ENCODE data around the gene MRPL9. TPM values are rescaled to one million over a fixed set of nuclear protein-coding genes. Genes with fewer than 3 reads are reported as not detected.
A peak's percentile ranks its signal among the peaks of the same experiment; 100 is the strongest.
"Not testable (repeated sequence)": the region's sequence is repeated elsewhere in the genome, so short reads cannot be mapped to it uniquely, and the experiment has no call there.

The MRPL9 gene
- total RNA-seq, 1 experiment from 2014 or later: 171 TPM

DNA sequence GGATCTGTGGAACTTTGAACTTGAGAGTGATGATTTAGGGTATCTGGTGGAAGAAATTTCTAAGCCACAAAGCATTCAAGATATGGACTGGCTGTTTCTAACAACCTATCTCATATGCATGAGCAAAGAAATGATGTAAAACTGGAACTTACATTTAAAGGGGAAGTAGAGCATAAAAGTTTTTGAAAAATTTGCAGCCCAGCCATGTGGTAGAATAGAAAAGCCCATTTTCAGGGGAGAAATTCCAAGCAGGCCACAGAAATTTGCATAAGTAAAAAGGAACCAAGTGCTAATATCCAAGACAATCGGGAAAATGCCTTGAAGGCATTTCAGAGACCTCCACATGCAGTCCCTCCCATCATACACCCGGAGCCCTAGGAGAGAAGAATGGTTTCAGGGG lies 26.3 kb downstream of the MRPL9 start:
- H3K4me1 ChIP-seq (replicated peaks): no peaks in the 10 kb centered on the region
- no peak for DNase-seq (ENCODE audit: low read depth in 1 of 2, low spot score in 2 of 2)
- no peaks in the 10 kb centered on the region for H3K36me3 ChIP-seq
- no peak overlapping the region for H3K27ac ChIP-seq
- H3K4me3 ChIP-seq: no peak overlapping the region
- H3K27me3 ChIP-seq (replicated peaks): no peaks in the 10 kb centered on the region
- H3K9me3 ChIP-seq (replicated peaks): peaks cover 4% of the 10 kb centered on the region; the same call in 1 of the 2 replicates

DNA sequence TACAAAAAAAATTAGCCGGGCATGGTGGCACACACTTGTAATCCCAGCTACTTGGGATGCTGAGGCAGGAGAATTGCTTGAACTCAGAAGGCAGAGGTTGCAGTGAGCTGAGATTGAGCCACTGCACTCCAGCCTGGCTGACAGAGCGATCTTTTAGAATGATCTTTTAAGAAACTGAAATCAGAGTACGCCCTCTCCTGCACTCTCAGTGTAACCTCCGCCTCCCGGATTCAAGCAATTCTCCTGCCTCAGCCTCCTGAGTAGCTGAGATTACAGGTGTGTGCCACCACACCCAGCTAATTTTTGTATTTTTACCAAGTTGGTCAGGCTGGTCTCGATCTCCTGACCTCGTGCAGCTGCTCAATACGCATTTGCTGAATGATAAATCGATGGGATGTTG lies 29.3 kb downstream of the MRPL9 start:
- not testable (repeated sequence) for H3K27ac ChIP-seq; H3K27me3 ChIP-seq (replicated peaks); DNase-seq (ENCODE audit: low read depth in 1 of 2, low spot score in 2 of 2); H3K36me3 ChIP-seq; H3K4me1 ChIP-seq (replicated peaks); H3K4me3 ChIP-seq; H3K9me3 ChIP-seq (replicated peaks)

DNA sequence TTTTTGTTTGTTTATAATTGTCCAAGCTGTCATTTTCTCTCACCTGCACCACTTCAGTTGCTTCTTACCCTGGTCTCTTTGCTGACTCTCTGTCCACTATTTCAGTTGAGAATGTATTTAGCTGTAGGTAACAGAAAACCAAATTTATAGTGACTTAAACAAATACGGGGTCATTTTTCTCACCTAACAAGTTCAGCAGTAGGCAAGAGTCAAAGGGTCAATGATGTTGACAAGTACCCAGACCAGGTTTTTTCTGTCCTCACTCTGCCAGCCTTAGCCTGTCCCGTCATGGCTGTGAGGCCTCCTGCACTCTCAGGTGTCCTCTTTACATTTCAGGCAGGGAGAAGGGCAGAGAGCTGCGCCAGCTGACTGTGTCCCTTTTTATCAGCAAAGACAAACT lies 30.2 kb downstream of the MRPL9 start:
- Histone ChIP-seq H3K4me1 (replicated peaks) (no peaks in the 10 kb centered on the region), H3K27ac (no peak overlapping the region), H3K9me3 (replicated peaks) (peaks cover 4% of the 10 kb centered on the region; the same call in 1 of the 2 replicates), H3K4me3 (no peak overlapping the region), H3K27me3 (replicated peaks) (no peaks in the 10 kb centered on the region), H3K36me3 (no peaks in the 10 kb centered on the region)
- no peak for DNase-seq (ENCODE audit: low read depth in 1 of 2, low spot score in 2 of 2)

GRCh38 chr1:151729966-151730291 lies 33.4 kb downstream of the MRPL9 start:
- H3K27me3 ChIP-seq (replicated peaks): 0 out of 2 replicates have a peak, but pooled peaks cover 4% of the 10 kb centered on the region
- H3K4me3 ChIP-seq: no peak overlapping the region
- no peaks in the 10 kb centered on the region for H3K9me3 ChIP-seq (replicated peaks)
- no peak overlapping the region for H3K27ac ChIP-seq
- no peaks in the 10 kb centered on the region for H3K36me3 ChIP-seq
- no peaks in the 10 kb centered on the region for H3K4me1 ChIP-seq (replicated peaks)
- no peak for DNase-seq (ENCODE audit: low read depth in 1 of 2, low spot score in 2 of 2)

- H3K27ac ChIP-seq: no peak overlapping the region
- H3K4me3 ChIP-seq: no peak overlapping the region
- no peaks in the 10 kb centered on the region for H3K4me1 ChIP-seq (replicated peaks)
- no peaks in the 10 kb centered on the region for H3K9me3 ChIP-seq (replicated peaks)
- H3K27me3 ChIP-seq (replicated peaks): 0 out of 2 replicates have a peak, but pooled peaks cover 4% of the 10 kb centered on the region
- no peaks in the 10 kb centered on the region for H3K36me3 ChIP-seq
- no peak for DNase-seq (ENCODE audit: low read depth in 1 of 2, low spot score in 2 of 2)
These were observed 33.9 kb downstream of the MRPL9 start for GRCh38 chr1:151729157-151729965.

- Histone ChIP-seq H3K9me3 (replicated peaks) (no peaks in the 10 kb centered on the region), H3K27me3 (replicated peaks) (0 out of 2 replicates have a peak, but pooled peaks cover 4% of the 10 kb centered on the region), H3K4me3 (no peak overlapping the region), H3K36me3 (no peaks in the 10 kb centered on the region), H3K27ac (no peak overlapping the region), H3K4me1 (replicated peaks) (no peaks in the 10 kb centered on the region)
- DNase-seq (ENCODE audit: low read depth in 1 of 2, low spot score in 2 of 2): no peak
These were observed 34.9 kb downstream of the MRPL9 start for GRCh38 chr1:151728151-151729054.

DNA sequence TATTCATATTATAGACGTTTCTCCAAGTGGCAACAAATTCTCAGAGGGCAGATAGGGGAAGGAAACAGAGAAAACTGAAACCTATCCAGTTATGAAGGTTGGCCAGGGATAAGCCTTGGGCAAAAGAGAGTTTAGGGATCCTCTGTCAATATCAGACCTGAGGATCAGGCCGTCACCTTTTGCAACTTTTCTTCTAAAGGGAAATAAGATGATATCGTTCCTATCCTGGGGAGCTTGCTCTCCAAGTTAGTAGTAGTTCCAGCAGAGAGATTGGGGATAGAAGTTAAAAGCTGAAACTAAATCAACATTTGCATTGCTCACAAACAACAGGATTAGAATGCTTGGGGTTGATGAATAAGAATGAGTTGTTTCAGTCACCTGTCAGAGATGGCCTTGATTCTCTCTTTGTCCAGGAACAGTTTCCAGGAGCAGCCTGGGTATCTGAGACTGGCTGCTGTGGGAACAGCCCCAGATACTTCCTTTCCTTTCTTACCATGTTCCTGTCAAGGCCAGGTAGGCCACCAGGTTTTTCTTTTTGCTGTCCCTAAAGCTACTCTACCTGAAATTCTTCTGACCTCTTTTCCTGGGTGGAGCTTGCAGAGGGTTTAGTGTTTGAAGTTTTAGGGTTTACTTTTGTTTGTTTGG lies 39.4 kb downstream of the MRPL9 start:
- no peak overlapping the region for H3K27ac ChIP-seq
- no peaks in the 10 kb centered on the region for H3K36me3 ChIP-seq
- peaks cover 15% of the 10 kb centered on the region for H3K27me3 ChIP-seq (replicated peaks)
- no peak overlapping the region for H3K4me3 ChIP-seq
- 0 out of 2 replicates have a peak, but pooled peaks cover 5% of the 10 kb centered on the region for H3K4me1 ChIP-seq (replicated peaks)
- DNase-seq (ENCODE audit: low read depth in 1 of 2, low spot score in 2 of 2): no peak
- H3K9me3 ChIP-seq (replicated peaks): no peaks in the 10 kb centered on the region; the same call in 1 of the 2 replicates

GRCh38 chr1:151721788-151722510 lies 41.3 kb downstream of the MRPL9 start:
- Histone ChIP-seq H3K9me3 (replicated peaks) (no peaks in the 10 kb centered on the region; the same call in 1 of the 2 replicates), H3K36me3 (no peaks in the 10 kb centered on the region), H3K27me3 (replicated peaks) (peaks cover 27% of the 10 kb centered on the region), H3K4me3 (peak overlapping the region; percentile 28), H3K4me1 (replicated peaks) (0 out of 2 replicates have a peak, but pooled peaks cover 5% of the 10 kb centered on the region), H3K27ac (no peak overlapping the region)
- no peak for DNase-seq (ENCODE audit: low read depth in 1 of 2, low spot score in 2 of 2)

DNA sequence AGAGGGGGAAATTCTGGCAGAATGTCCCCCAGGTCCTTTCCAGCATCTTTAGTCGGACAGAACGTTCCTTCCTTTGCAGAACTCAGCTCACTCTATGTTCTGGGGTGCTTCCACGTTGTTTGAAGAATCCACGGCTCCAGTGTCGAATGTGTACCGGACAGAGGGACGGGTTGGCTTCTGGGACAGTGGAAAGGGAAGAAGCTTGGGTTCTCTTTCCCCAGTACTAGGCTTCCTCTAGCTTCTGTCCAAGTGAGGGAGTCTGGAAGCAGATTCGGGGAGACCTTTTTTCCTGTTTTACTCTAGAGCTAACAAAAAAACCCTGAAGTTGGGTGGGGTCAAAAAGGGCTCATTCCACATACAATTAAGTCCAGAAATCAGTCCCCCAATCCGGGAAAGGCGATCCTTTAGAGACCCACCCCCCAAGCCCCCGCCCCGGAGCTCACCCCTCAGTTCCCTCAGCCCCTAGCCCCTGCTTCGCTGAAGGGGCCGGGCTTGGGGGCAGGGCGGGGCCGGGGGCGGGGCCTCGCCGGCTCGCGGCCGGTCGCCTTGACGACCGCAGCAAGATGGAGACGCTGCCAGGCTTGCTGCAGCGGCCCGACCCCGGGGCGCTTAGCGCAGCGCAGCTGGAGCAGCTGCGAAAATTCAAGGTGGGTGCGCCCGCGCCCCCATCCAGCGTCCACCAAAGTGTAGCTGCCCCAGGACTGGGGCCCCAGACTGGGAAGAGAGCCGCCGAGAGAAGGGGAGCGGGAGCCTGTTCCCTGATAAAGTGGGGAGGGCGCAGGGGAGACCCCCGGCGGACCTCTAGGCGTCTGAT lies 42.1 kb downstream of the MRPL9 start, which contains the start of gene RIIAD1:
RIIAD1 (plus strand) TSS at position 549 of the 814 bp plus-strand sequence; CDS start at position 564, 15 bp downstream.
- Histone ChIP-seq H3K4me1 (replicated peaks) (0 out of 2 replicates have a peak, but pooled peaks cover 5% of the 10 kb centered on the region), H3K36me3 (no peaks in the 10 kb centered on the region), H3K9me3 (replicated peaks) (no peaks in the 10 kb centered on the region; the same call in 1 of the 2 replicates), H3K4me3 (peak within 1 kb of the TSS; percentile 28), H3K27ac (no peak within 1 kb of the TSS), H3K27me3 (replicated peaks) (peaks cover 30% of the 10 kb centered on the region)
- no peak for DNase-seq (ENCODE audit: low read depth in 1 of 2, low spot score in 2 of 2)

- H3K4me1 ChIP-seq (replicated peaks): 0 out of 2 replicates have a peak, but pooled peaks cover 5% of the 10 kb centered on the region
- no peaks in the 10 kb centered on the region for H3K36me3 ChIP-seq
- no peaks in the 10 kb centered on the region; the same call in 1 of the 2 replicates for H3K9me3 ChIP-seq (replicated peaks)
- peaks cover 34% of the 10 kb centered on the region for H3K27me3 ChIP-seq (replicated peaks)
- no peak overlapping the region for H3K4me3 ChIP-seq
- peak in 1 of 2 experiments; percentile 13 for DNase-seq (ENCODE audit: low read depth in 1 of 2, low spot score in 2 of 2)
- H3K27ac ChIP-seq: no peak overlapping the region
These were observed 42.7 kb downstream of the MRPL9 start for GRCh38 chr1:151720554-151720953.

DNA sequence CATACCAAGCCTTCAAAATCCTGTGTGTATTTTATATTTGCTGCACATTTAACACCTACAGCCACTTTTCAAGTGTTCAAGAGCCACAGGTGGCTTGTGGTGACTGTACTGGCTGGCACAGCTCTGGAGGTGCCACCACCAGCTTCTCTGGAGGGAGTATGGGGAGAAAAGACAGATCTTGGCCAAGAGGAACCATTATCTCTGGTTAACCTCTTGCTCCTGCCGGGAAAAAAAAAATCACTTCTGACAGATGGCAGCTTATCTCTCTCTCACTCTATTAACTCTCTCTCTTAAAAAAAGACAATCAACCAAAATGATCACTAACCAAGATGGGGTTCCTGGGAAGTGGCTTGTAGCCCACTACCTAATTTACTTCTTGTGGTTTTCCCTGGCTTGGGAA lies 43.2 kb downstream of the MRPL9 start:
- no peaks in the 10 kb centered on the region for H3K36me3 ChIP-seq
- H3K9me3 ChIP-seq (replicated peaks): no peaks in the 10 kb centered on the region; the same call in 1 of the 2 replicates
- 0 out of 2 replicates have a peak, but pooled peaks cover 5% of the 10 kb centered on the region for H3K4me1 ChIP-seq (replicated peaks)
- no peak overlapping the region for H3K27ac ChIP-seq
- DNase-seq (ENCODE audit: low read depth in 1 of 2, low spot score in 2 of 2): no peak
- H3K27me3 ChIP-seq (replicated peaks): peaks cover 31% of the 10 kb centered on the region
- no peak overlapping the region for H3K4me3 ChIP-seq

DNA sequence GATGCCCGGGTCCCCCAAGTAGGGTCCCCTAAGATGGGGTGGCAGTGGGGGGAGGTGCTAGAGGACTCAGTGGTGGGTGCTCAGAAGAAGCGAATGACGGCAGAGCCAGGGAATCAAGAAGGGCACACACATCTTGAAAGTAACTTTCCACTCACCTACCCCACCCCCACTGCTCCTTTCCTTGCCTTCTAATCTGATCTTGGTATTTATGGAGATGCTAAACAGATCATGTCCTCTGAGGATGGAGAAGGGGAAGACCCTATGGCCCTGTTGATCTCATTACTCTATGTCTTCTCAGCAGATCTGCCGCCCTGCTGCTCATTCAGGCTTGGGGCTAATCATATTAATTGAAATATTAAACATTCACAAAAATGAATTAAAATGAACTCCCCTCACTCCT lies 44.6 kb downstream of the MRPL9 start:
- Histone ChIP-seq H3K27ac (no peak overlapping the region), H3K36me3 (no peaks in the 10 kb centered on the region), H3K27me3 (replicated peaks) (peaks cover 33% of the 10 kb centered on the region), H3K4me1 (replicated peaks) (0 out of 2 replicates have a peak, but pooled peaks cover 5% of the 10 kb centered on the region), H3K4me3 (no peak overlapping the region), H3K9me3 (replicated peaks) (no peaks in the 10 kb centered on the region; the same call in 1 of the 2 replicates)
- DNase-seq (ENCODE audit: low read depth in 1 of 2, low spot score in 2 of 2): no peak

All from SJSA1 (cell line).